ENCODE results near the gene HOXB13.

DNA sequence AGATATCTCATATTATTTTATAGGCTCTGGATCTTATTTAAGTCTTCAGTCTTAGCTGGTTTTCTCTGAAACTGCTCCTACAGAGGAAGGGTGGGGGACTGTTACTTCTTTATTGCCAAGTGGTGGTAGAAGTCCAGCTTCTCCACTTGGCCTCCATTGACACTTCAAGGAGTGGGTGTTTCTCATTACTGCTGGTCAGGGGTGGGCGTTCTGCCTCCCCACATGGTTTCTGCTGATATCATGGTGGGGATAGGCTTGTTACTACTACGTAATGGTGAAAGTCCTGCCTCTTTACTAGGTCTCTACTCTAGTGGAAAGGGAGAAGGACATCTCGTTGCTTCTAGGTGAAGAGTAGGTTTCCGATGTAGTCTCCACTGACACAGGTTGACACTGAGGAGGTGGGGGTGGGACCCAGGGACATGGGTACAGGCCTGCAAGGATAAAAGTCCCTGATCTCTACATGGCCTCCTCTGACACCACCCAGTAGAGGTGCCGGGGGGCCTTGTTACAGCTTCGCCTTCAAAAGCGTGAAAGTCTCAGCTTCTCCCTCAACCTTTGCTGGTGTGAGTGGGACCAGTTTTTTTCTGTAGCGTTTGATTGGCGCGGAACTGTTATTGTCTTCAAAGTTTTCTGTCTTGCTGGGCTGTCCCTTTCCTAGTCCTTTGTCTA lies 26.6 kb downstream of the HOXB13 start:
- TF ChIP-seq, protein P1, sequence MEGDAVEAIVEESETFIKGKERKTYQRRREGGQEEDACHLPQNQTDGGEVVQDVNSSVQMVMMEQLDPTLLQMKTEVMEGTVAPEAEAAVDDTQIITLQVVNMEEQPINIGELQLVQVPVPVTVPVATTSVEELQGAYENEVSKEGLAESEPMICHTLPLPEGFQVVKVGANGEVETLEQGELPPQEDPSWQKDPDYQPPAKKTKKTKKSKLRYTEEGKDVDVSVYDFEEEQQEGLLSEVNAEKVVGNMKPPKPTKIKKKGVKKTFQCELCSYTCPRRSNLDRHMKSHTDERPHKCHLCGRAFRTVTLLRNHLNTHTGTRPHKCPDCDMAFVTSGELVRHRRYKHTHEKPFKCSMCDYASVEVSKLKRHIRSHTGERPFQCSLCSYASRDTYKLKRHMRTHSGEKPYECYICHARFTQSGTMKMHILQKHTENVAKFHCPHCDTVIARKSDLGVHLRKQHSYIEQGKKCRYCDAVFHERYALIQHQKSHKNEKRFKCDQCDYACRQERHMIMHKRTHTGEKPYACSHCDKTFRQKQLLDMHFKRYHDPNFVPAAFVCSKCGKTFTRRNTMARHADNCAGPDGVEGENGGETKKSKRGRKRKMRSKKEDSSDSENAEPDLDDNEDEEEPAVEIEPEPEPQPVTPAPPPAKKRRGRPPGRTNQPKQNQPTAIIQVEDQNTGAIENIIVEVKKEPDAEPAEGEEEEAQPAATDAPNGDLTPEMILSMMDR (IDR thresholded peaks at IDR 0.05; ENCODE audit: extremely low read depth in 1 of 2, insufficient read depth in 1 of 2, low read depth in 1 of 2, low read length in 2 of 2): no peak
- TF ChIP-seq POLR2A (IDR thresholded peaks at IDR 0.05; ENCODE audit: low read depth, low read length): no peak
- TF ChIP-seq, protein P2, sequence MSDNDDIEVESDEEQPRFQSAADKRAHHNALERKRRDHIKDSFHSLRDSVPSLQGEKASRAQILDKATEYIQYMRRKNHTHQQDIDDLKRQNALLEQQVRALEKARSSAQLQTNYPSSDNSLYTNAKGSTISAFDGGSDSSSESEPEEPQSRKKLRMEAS (IDR thresholded peaks at IDR 0.05; ENCODE audit: insufficient read depth, insufficient read length): no peak
- no peak for TF ChIP-seq POLR2AphosphoS5 (IDR thresholded peaks at IDR 0.05; ENCODE audit: insufficient read depth, low read depth, low read length)
- TF ChIP-seq FOS (IDR thresholded peaks at IDR 0.05; ENCODE audit: borderline replicate concordance, insufficient read depth, low read length): no peak
- TF ChIP-seq EZH2 (IDR thresholded peaks at IDR 0.05; ENCODE audit: borderline replicate concordance, low read depth, low read length, severe bottlenecking): no peak

Data from endothelial cell of umbilical vein (primary cell).